Putamen (tissue), 1 donor: ENCODE measurements around the gene CIB2.
"Not testable (repeated sequence)": the region's sequence is repeated elsewhere in the genome, so short reads cannot be mapped to it uniquely, and the experiment has no call there.

Experiments
- DNase-seq: peaks from one replicate; pipeline ENCODE4 v3.0.0-alpha.2; 2016; ENCODE audit warnings: low spot score

CIB2 gene

DNA sequence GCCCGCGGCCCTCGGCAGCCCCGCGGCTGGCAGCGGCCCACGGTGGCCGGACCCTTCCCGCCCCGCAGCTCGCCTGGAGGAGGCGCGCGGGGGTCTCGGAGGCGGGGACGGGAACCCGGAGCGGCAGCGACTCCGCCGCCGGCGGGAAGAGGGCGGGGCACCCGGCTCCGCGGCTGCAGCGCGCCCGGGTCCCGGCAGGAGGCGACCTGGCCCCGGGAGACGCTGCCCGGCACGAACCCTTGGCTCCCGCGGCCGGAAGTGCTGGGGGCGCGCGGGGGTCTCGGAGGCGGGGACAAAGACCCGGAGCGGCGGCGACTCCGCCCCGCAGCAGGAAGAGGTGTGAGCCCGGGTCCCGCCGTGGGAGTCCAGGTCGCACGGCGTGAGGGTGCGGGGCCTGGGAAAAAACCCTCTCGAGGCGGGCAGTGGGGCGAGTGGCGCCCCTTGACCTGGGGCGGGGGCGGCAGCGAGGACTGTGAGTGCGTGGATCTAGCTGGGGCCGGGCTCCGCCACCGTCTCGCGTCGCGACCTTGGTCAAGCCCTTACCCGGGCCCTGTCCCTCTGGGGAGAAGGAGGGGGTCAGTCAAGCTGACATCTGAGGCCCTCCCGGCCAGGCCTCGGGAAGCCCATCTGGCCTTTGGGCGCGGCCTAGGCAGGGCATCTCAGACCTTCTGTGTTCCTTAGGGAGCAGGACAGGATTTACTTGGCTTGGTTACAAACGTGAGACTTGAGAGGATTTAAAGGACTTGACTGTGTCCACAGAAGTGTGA is at the start of gene CIB2:
CIB2 (minus strand) TSS at position 151 of the 767 bp plus-strand sequence. CDS start 230 bp downstream, outside the sequence.
- peak; percentile 36 for DNase-seq

DNA sequence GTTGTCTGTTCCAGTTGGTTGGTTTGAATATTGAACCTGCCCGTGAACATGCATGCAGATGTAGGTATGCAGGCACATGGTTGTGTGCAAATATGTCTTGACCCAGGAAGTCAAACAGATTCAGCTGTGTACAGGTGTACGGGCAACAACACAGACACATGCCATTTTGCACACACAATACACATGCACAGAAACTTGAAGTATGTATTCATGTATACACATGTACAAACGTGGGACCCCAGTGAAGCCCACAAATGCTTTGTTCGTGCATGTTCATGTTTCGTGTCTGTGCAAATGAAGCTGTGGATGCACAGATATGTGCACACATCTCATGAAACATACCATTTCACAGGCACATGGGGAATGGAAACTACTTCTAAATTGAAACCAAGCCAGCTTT is 48.7 kb upstream of the CIB2 start:
- DNase-seq, result no peak

DNA sequence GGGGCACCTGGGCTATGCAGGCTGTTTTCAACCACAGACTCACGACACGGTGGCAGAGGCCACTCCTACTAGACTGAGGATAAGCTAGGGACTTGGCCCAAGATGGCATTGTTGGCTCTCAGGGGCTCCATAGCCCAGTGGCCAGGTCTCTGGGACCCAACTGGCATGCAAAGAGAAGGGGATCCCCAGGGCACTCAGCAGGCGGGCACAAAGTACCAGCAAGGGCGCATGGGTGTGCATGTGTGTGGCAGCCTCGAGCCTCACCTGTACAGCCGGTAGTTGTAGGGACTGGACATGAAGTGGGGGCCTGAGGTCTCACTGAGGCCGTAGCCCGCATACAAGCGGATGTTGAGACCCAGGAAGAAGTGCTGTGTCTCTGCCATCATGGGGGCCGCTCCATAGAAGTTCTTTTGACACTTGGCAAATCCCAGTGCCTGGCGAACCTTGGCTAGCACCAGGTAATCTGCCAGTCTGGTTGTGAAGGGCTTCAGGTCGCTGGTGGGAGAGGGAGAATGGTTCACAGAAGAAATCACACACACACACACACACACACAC is 48.1 kb upstream of the CIB2 start:
- no peak for DNase-seq

DNA sequence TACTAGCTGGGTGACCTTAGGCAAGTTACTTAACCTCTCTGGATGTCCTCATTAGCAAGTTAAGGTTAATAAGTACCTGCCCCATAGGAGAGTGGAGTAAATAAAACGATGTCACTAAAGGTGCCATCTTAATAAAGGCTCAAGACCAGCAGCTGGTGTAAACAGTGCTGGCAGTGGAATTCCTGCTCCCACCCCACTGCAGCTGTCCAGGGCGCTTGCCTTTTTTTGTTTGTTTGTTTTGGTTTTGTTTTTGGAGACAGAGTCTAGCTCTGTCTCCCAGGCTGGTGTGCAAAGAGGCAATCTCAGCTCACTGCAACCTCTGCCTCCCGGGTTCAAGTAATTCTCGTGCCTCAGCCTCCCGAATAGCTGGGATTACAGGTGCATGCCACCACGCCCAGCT is 46.8 kb upstream of the CIB2 start:
- DNase-seq, result no peak

DNA sequence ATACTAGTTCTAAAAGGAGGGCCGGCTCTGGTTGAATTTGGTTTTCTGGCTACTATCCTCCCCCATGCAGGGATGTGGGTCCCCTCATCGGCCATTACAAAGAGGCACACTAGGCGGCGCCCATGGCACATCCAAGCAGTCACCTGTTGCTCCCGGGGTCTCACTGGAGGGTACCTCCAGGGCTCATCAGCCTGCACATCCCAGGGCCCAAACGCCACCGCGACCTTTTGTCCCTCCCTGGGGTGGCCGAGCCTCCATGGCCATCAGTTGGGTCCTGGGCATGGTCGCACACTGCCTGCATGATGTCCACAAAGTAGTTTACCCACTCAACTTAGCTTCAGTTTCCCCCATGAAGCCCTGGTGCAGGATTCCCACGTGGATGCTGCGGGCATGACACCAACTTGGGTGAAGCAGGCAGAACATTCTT is 46.2 kb upstream of the CIB2 start:
- DNase-seq, result peak; percentile 39

DNA sequence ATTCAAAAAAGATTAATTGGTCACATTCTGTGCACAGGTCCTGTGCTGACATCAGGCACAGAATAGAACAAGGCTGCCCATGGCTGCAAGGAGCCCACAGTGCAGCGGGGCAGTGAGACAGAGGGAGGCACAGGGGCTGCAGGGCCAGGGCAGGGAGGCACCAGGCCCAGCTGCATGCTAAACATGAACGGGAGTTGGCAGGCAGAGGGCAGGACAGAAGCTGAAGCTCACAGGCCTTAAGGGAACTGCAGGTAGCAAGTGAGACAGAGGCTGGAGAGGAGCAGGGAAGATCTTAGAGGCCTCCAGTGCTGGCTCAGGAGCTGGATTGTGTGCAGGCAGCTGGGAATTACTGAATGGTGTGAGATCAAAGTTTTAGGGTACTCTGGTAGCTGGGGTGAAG is 44.1 kb upstream of the CIB2 start:
- no peak for DNase-seq

DNA sequence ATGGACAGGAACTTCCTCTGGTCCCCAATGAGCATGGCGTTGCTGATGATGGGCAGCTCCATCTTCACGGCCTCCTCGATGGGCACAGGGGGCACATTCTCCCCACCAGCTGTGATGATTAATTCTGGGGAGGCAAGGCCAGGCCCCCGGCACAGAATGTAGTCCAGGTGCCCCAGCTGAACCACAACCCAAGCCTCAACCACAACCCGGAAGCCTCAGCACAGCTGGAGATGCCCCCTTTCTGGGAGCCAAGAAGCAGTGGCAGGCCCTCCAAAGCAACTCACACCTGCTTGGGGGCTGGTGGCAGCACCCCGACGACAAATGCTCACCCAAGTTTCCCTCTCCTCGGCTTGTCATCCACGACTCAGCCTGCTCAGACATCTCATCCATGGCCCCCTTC is 43.2 kb upstream of the CIB2 start:
- no peak for DNase-seq

DNA sequence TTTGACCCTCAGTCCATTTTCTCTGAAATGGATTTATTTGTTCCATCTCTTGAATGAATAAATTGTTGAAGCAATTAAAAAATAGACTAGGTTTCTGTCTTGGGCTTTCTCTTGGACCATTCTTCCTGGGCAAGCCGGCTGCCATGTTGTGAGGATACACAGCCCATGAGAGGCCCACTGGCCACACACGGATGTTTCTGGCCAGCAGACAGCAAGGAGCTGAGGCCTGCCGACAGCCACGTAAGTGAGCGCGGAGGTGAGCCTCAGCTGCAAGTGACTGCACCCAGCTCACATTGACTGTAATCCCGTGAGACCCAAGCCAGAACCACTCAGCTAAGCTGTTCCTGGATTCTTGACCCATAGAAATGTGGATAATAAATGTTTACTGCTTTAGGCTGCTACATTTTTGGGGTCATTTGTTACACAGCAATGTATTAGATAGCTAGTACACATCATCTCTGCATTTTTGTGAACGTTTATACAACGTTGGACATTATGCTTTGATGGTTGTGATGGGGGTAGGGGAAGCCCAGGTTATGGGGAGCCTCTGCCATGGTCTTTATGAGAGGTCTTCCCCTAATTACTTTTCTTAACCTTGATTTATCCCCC is 40.7 kb upstream of the CIB2 start:
- DNase-seq, result no peak

DNA sequence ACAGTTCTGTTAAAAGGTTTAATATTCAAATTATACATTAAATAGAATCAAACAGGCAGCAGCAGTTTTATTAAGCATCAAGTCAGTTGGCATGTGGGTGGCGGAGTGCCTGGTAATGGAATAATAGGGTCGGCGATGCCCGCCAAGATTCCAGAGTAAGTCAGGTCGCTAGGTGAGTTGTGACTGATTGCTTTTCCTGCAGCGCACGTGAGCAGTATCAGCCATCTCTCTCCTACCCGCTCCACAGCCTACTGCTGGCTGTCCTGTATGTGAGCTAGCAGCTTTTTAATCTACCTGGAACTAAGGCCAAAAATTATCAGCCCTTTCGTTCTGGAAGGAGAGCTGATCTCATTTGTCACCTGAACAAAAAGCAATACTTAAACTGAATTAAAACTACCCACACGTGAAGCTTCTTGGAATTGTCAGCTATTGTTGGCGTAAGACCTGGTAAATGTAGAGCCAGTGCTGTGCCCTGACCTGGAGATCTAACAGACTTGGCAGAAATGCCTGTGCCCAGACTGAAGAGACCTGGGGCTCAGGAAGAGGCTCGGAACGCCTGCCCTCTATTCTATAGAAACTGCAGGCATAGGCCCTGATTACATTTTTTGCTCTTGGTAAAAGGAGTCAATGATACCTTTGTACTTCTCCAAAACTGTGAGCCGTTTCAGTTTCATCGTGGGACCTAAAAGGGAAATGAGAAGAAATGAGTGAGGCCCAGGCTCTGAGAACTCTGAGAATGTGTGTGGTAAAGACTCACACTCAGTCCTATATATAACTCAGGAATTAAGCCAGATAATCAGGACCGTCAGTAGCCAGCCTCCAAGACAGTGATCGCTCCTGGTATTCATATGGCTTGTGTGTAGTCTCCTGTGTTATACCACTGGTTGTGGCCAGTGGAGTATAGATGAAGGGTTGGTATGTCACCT is 39.9 kb upstream of the CIB2 start:
- no peak for DNase-seq

DNA sequence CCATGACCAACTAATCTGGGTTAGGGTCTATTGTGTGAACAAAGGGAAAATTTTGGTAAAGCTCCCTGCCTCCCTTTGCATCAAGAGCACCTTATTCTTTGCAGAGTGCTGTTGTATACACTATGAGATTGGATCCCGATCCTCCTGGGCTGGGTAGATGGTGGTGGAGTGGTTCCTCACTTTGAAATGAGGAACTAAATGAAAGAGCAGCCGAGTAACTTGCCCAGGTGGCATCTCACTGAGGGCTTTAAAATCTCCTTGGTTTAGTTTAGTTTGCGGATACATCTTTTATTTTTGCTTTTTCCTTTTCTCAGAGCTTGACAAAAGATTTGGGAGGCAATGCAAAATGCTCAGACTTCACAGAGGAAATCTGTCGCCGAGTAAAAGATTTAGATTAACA is 37.4 kb upstream of the CIB2 start:
- DNase-seq, result no peak

DNA sequence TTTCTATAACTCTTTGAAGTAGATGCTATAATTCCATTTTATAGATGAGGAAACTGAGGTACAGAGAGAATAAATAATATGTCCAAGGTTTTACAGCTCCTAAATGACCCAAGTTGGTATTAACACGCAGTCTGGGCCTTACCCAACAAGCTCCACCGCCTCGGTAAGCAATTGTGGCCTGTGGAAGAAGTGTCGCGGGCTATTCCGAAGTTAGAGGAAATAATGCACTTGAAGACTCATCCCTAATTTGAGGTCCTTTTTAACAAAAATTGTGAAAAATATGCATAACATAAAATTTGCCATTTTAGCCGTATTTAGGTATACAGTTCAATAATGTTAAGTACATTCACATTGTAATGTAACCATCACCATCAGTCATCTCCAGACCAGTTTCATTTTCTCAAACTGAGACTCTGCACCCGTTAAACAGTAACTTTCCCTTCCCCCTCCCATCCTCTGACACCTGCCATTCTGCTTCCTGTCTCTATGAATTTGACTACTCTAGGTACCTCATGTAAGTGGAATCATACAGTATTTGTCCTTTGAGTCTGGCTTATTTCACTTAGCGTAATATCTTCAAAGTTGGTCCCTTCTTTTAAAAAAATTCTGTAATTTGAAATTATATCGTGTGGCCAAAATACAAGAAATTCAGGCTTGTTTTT is 36.1 kb upstream of the CIB2 start:
- no peak for DNase-seq

DNA sequence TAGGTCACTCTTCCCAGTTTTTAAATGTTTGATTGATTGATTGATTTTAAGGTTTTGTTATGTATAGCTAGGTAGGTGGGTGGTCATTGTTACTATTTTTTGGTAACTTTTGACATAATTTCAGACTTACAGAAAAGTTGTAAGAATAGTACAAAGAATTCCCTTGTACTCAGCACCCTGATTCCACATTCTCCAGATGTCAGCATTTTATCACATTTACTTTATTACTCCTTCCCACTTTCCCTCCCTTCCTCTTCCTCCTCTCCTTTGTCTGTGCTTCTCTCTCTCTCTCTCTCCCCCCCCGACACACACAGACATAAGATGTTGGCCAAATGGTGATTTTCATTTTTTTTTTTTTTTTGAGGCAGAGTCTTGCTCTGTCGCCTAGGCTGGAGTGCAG is 32.8 kb upstream of the CIB2 start:
- no peak for DNase-seq

DNA sequence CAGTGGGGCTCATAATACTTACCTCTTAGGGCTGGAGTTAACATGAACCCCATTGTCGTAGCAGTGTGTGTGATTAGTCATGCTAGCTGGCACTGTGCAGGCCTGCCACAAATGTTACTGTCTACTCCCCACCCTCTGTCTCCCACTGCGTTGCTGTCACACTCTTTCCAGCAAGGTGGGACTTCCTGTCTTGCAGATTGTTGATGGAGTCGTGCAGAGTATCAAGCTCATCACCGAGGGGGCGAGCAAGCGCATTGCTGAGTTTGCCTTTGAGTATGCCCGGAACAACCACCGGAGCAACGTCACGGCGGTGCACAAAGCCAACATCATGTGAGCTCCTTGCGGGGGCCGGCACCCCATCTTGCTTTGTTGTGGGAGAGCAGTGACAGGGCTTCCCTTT is 30.8 kb upstream of the CIB2 start:
- DNase-seq, result peak; percentile 81

DNA sequence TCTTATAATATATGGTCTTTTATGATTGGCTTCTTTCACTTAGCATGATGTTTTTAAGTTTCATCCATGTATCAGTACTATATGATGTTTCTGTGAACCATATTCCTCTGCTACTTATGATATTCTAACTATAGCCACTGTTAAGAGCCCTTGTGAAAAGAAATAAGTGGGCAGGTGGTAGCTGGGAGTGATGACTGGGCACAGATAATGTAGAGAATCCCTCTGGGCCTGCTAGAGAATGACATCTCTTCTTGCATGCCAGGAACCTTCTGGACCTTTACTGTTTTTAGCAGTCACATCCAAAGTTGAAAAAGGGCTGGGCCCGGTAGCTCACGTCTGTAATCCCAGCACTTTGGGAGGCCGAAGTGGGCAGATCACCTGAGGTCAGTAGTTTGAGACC is 28.1 kb upstream of the CIB2 start:
- no peak for DNase-seq

DNA sequence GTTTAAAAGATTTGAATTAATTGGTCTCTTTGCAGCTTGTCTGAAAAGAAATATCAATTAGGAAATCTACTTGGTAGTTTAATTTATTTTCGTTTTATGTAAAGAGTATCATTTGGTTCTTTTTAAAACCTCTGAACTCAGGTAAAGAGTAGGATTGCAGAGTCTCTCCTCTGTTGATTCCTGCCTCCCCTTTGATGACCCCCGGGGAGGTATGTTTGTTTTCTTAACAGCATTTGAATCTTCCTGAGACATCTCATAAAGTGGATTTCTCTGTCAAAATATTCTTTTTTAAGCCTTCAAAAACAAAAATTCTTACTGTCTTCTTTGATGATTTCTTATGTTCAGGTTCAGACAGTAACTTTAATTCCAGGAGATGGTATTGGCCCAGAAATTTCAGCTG is 26.0 kb upstream of the CIB2 start:
- DNase-seq, result no peak

DNA sequence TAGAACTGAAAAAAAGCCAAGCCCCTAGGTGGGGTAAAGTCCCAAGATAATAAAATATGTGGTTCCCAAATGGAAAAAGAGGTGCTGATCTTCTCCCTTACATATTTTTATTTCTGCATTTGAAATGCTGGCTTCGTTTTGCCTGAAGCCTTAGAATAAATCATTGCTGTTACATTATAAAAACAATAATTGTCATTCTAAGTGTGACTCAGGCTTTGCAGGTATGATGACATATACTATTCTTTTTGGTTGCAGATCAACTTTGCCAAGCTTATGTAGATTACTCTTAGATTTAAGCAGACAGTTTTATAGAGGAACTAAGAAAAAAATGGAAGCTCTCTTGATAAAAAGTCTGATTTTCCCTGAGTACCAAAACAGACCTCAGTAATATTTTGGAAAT is 25.4 kb upstream of the CIB2 start:
- no peak for DNase-seq

DNA sequence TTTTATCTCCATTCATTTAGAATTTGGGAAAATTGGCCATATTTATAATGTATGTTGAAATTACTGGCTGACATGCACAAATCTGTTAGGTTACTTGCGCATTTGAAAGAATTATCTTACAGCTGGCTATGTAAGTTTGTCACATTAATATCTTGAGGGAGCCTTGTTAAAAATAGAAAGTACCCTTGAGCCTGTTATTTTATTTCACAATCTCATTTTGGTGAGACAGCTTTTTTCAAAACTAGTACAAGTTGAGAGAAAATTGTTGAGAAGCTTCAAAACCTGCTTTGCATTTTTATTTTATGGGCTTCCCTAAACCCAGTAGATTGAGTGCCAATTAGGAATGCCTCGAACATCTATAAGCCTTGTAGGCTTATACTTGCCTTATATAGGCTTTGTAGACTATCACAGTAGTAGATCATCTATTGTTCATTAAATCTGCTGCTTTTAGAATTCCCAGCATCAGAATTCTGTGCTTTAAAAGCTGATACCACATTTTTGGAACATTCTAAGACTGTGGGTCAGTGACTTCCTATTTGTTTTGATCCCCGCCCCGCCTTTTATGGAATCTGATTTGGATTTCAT is 24.2 kb upstream of the CIB2 start:
- no peak for DNase-seq

DNA sequence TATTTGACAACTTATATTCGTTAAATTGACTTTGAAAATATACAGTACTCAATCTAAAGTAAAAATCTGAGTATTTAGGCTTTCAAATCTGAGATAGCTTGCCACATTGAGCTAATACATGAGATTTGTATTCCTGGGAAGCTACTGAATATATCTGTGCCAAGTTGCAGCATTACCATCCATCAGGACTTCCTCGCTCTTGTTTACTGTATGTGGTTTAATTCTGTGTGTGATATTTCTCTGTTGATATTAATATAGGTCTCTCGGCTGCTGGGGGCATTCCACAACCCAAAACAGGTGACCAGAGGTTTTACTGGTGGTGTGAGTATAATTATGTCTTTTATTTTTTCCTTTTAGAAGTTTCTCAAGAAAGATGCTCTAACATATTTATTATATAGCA is 23.7 kb upstream of the CIB2 start:
- DNase-seq, result no peak

DNA sequence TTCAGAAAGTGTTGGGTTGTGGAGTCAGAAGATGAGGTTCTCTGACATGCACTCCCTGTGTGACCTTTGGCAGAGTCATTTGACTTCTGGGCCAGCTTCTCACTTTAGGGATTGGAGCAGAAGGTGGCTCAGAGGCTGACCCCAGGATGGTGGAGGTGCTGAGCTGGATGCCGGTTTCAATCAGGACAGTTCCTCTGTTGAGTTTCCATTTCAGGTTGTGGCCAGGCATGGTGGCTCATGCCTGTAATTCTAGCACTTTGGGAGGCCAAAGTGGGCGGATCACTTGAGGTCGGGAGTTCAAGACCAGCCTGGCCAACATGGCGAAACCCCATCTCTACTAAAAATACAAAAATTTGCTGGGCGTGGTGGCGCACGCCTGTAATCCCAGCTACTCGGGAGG is 19.8 kb upstream of the CIB2 start:
- DNase-seq, result not testable (repeated sequence)

DNA sequence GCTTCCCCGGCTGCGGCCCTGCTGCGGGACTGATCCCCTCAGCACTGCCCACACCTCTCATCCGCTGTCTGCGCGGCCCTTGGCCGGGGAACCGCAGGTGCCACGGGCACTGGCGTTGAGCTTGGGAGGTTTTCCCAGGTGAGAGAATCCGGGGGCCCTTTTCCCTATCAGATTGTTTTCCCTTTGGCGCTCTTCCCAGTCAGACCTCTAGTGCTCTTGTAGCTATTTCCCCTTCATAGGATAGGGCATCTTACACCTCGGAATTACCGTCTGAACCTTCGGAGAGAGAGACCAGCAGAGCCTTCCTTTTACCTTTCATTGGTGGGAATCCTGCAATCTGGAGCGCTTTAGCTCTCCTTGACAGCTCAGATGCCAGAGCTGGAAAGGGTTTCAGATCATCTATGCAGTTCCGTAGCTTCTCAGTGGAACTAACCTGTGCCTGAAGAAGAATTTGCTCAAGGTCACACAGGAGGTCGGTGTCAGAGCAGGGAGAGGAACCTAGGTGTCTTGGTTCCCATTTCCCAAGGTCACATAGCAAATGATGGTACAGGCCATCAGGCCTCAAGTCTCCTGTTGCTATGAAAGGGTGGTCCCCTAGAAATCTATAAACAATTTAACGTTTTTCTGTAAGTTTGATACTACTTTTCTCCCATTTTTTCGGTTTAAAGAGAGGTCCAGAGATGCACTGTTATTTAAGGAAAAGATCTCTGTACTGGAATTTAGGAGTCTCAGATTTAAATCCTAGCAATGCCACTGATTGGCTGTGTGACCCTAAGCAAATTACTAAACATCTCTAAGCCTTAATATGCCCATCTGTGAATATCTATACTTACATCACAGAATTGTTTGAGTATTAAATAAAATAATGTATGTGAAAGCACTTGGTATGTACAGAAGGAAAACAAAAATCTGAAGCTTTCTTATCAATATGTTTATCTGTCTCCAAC is 18.8 kb upstream of the CIB2 start:
- DNase-seq, result peak; percentile 33
